Posterior cingulate gyrus (tissue), 11 donors: ENCODE measurements around the gene TPD52L1.

ENCODE experiments used
- DNase-seq, 10 donors: peaks; one replicate each; pipeline versions ENCODE4 v3.0.0 to v3.0.0-alpha.2; 2020 to 2021; ENCODE audit warnings: mixed read lengths in 3 of 10
- intact Hi-C: fragments of 100-400 bp; cut with DNase I; formaldehyde crosslinking; loops from one replicate; pipeline ENCODE4 v1.15.1; 2023

The TPD52L1 gene

GRCh38 chr6:125170376-125170775, 16.8 kb downstream of the TPD52L1 start:
- DNase-seq: no peak
- intact Hi-C loops: no loop called here

DNA sequence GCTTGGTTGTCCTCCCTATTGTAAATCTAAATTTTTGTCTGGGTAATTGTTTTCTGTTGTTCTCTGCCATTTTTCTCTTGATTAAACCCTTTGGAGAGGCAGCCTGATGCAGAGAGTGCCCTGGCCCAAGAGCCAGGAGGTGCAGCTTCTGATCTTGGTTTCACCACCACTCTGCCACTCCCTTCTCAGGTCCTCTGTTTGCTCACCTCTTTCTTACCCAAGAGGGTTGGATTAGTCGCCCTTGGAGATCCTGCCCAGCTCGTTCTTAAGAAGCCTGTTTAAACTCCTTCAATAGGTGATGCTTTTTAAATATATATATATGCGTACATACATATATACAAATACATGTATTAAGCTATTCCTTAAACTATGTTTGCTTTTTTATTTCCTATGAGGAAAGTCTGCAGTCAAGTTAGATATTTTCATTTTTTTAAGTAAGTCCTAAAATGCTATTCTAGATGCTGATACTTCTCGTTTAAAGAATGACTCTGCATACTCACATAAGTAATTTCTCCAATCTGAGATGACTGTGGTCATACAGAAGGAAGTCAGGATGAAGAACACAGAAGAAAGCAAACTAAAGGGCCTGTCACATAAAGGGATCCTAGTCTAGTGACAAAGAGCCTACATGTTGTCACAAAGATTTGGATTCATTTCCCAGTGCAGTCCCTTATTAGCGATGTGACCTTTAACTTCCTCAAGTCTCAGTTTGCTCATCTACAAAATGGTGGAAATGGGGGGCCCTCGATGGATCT, 19.9 kb downstream of the TPD52L1 start:
- intact Hi-C loops: no loop called here
- no peak for DNase-seq

GRCh38 chr6:125174626-125175025, 21.1 kb downstream of the TPD52L1 start:
- DNase-seq: no peak
- intact Hi-C loops: no loop called here

- intact Hi-C loops: no loop called here
- no peak for DNase-seq
These were observed 22.0 kb downstream of the TPD52L1 start for GRCh38 chr6:125175466-125176048.

DNA sequence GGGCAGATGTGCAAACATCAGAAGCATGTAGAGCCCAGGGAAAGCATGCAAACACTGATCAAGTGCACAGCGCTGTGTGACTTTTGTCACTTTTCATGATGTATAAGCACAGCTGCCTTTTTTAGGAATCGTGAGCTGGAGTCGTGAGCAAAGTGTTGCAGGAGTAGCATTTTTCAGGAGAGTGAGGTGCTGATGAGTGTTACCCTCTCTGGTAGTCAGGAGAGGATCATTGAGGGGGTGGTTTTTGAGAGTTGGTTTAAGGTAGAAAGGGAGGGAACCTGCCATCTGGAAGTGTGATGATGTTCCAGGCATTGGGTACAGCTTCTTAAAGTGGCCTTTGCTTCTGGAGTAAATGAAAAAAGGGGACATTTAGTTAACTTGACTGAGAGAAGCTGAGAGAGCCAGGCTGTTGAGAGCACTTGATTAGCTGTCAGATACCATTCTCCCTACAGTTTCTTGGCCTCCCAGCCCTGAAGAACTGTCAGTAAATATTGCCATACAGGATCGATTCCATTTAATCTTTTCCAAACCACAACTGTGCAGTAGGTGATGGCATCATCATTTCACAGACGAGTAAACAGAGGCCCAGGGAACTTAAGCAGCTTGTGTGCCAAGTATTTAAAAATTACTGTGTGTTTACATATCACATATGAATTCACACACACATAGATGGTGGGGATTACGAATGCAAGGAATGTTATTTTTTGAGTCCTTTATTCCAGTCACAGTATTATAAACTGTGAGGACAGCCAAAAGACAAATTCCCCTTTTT, 28.9 kb downstream of the TPD52L1 start:
- intact Hi-C loops: no loop called here
- DNase-seq: no peak

- DNase-seq: no peak
- intact Hi-C loops: no loop called here
These were observed 29.8 kb downstream of the TPD52L1 start for GRCh38 chr6:125183391-125183790.

DNA sequence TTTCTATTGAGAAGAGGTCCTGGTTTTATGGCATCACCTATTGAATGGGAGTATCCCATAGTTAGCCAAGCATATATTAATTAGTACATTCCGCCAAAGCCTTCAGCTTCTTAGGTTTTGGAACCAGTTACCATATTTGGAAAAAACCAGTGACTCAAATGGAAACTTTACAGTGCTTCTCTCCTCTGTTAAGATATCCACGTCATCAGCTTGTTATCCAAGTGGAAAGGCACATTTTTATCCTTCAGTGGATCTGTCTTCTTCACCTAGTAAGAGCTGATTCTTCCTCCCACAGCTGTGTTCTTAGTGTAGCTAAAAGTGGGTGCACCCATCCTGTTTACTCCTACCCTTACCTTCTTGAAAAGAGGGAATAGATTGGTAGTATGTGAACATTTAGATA, 34.5 kb downstream of the TPD52L1 start:
- intact Hi-C loops: no loop called here
- DNase-seq: no peak

GRCh38 chr6:125188594-125189203, 35.1 kb downstream of the TPD52L1 start:
- intact Hi-C loops: no loop called here
- no peak for DNase-seq

DNA sequence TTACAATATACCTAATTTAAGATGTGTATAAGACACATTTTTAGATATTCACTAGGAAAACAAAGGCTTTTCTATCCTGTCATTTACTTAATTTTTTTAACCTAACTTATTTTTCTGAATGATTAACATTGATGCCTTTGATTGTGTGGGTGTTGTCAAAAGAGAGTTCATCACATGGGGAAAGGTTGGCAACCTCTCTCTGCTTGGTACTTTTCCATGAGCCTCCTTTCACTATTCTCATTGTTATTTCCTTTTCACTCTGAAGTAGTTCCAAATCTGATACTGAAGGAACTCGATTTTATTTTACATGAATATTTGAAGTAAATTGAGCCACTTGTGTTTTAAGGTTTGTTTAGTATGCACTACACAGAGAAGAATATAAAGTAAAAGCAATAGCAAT, 35.9 kb downstream of the TPD52L1 start:
- no peak for DNase-seq
- intact Hi-C loops: no loop called here

DNA sequence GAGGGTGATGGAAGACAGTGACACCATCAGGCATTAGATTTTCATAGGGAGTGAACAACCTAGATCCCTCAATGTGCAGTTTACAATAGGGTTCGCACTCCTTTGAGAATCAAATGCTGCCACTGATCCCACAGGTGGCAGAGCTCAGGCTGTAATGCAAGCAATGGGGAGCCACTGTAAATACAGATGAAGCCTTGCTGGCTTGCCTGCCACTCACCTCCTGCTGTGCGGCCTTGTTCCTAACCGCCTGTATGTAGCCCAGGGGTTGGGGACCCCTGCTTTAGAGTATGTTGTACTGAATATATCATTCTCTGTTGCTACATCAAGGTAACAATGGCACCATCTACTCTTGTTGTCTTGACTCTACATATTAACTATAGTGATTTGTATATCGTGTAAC, 37.1 kb downstream of the TPD52L1 start:
- intact Hi-C loops: no loop called here

GRCh38 chr6:125191916-125192609, 38.5 kb downstream of the TPD52L1 start:
- DNase-seq: peak in 4 of 10 donors; percentile 17 to 80 (median 22)
- intact Hi-C loops: no loop called here

More for the DNA sequence above, 37.1 kb downstream of the TPD52L1 start:
- no peak for DNase-seq

DNA sequence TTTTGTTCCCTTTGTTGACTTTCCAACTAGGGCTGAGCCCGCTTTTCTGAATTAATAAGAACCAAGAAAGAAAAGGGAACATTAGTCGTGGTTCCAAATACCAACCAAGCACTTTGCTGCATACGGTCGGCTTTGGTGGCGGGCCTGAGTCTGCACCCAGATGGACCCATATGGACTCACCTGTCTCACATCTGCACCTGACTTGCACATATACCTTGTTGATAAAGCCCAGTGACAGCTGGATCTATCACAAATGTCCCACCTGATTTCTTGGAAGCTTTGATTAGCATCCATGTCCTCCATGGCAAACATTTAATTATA, 39.0 kb downstream of the TPD52L1 start:
- no peak for DNase-seq
- intact Hi-C loops: no loop called here

GRCh38 chr6:125193208-125193607, 39.6 kb downstream of the TPD52L1 start:
- intact Hi-C loops: no loop called here
- DNase-seq: no peak

- intact Hi-C loops: no loop called here
- DNase-seq: no peak
These were observed 41.4 kb downstream of the TPD52L1 start for GRCh38 chr6:125194941-125195340.

DNA sequence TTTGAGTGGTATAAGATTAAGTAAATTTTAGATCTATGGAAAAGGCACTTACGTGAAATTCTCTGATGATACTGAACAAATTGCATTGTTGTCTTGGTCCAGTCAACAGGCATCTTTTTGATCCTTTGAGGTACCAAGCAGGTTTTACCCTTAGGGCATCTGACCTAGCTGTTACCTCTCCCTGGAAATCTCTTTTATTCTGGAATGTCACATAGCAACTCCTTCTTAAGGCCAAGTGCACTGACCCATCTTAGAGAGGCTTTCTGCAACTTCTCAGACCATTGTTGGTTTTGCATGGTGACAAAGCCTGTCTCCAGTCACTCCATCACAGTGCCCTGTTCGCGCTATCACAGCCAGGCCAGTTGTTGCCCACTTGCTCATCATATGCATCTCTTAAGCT, 42.0 kb downstream of the TPD52L1 start:
- intact Hi-C loops: no loop called here
- no peak for DNase-seq

DNA sequence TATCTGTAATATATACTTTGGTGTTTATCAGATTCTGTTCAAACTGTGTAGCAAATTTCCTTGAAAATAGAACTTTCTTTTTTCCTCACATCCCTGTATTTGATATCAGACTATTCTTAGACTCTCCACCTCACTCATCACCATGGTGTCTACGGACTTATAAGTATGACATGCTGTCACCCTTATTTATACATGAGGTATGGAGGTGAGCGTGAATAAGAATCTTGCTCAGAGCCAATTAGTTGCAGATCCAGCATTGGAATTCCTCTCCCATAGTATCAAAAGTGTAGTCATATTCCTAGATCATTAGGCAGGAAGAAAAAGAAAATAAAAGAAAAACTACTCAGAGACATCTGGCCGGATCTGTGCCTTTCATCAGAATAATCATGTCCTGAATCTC, 43.0 kb downstream of the TPD52L1 start:
- no peak for DNase-seq
- intact Hi-C loops: no loop called here

- DNase-seq: peak in 2 of 10 donors; percentile 10 to 63
- intact Hi-C loops: no loop called here
These were observed 44.3 kb downstream of the TPD52L1 start for GRCh38 chr6:125197795-125198269.

DNA sequence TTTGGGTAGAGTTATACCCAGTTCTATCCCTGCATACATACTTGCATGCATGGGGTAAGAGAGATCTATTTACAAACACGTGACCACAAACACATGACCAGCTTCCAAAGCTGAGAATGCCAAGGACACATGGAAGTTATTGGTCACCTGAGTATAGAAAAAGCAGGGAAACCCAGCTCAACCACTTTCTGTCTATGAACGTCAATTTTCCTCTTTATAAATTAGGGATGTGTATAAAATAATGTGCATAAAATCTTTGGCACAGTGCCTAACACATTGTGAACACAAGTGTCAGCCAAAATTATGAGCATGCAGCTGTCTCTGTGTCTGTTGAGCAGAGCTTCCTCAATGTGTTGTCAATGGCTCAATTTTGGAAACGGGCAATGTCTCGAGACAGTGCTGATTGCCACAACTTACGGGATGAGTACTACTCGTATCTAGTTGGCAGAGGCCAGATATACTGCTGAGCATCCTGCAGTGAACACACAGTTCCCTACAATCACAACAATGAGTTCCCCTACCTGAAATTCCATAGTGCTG, 44.9 kb downstream of the TPD52L1 start:
- intact Hi-C loops: no loop called here
- no peak for DNase-seq

GRCh38 chr6:125200941-125201340, 47.4 kb downstream of the TPD52L1 start:
- no peak for DNase-seq
- intact Hi-C loops: no loop called here

DNA sequence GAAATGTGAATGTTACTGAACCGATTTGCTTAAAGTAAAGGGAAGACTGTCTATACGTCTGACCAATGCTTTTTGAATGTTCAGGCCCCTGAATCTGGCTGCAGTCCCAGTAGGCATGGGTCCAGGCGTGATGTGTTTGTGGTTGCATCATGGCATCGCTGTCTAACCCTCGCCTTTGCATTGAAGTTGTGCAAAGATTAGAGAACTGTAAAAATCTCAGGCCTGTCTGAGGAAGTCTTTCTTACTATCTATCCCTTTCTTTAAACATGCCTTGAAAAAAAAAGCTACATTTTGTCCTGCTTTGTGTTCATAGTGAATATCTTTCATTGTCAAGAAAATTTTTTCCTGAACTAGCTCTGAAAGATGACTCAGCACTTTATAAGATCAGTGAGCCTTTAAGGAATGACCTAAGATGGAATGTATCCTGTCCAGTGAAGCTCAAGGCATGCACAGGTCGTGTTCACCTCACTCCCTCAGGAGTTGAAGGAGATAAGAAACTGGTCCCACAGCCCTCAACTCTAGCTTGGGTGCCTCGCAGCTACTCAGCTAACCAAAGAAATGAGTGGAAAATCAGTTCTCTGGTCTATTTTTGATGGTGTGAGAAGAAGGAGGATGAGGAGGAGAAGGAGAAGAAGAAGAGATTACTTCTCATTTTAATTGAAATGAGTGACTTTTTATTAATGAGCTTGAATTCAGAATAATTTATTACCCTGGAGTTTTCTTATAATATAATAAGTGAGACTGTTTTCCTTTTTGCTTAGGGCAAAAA, 48.6 kb downstream of the TPD52L1 start:
- peak in 2 of 10 donors; percentile 17 to 25 for DNase-seq
- intact Hi-C loops: no loop called here
